Skeletal muscle tissue (tissue), 4 donors: Measurements from ENCODE around the gene CACNA1G. TPM values are rescaled to one million over a fixed set of nuclear protein-coding genes. Genes with fewer than 3 reads are reported as not detected.
A peak's percentile ranks its signal among the peaks of the same experiment; 100 is the strongest.

Experiments used
- H3K27ac ChIP-seq: one replicate; pipeline ENCODE4 v1.7.0; 2013; ENCODE audit warnings: mild to moderate bottlenecking, low read depth, low read length, inconsistent platforms
- H3K27me3 ChIP-seq, 3 donors: one replicate each; pipeline ENCODE4 v1.7.0; 2013; ENCODE audit warnings: low read length in 3 of 3; ENCODE audit not compliant: control insufficient read depth in 3 of 3, insufficient read depth in 3 of 3
- H3K36me3 ChIP-seq, 3 donors: one replicate each; pipeline ENCODE4 v1.7.0; 2013; ENCODE audit warnings: low read length in 3 of 3; ENCODE audit not compliant: control insufficient read depth in 3 of 3, insufficient read depth in 3 of 3
- H3K4me1 ChIP-seq, 3 donors: one replicate each; pipeline ENCODE4 v1.7.0; 2013; ENCODE audit warnings: low read length in 3 of 3, mild to moderate bottlenecking in 3 of 3; ENCODE audit not compliant: control insufficient read depth in 3 of 3, insufficient read depth in 3 of 3
- H3K4me3 ChIP-seq, 3 donors: one replicate each; pipeline ENCODE4 v1.7.0; 2013; ENCODE audit warnings: low read length in 3 of 3
- H3K9ac ChIP-seq, 3 donors: one replicate each; pipeline ENCODE4 v1.7.0; 2013; ENCODE audit warnings: low read length in 3 of 3, mild to moderate bottlenecking in 3 of 3, moderate library complexity in 2 of 3, low read depth in 1 of 3
- H3K9me3 ChIP-seq, 3 donors: one replicate each; pipeline ENCODE4 v1.7.0; 2013; ENCODE audit warnings: low read length in 3 of 3; ENCODE audit not compliant: control insufficient read depth in 3 of 3
- total RNA-seq: library from RNA; depleted of rRNA; stranded (reverse); fragments of >200 nt; gene quantifications from one replicate; pipeline ENCODE4 v1.2.3, GENCODE V29; 2014
- donor health status: Osteomylitis.

CACNA1G gene
- total RNA-seq, 1 donor from 2014 or later = 3.7 TPM

DNA sequence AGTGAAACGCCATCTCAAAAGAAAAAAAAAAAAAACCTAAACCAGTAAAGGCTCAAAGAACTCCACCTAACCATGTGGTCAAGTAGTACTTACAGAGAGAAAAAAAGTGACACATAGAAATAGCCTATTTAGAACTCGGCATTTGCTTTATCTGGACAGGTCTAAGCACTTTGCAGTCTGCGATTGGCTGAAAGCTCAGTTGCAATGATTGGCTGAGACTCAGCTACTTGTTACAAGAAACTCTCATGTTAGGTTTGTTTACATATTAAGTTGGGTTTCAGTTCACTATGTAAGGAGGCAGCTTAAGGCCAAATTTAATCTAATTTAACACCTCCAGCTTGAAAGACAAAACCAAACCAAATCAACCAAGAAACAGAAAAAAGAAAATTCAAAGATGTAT is 93.2 kb downstream of the CACNA1G start:
- Histone ChIP-seq H3K27me3 (no peaks in the 10 kb centered on the region), H3K9ac (no peak overlapping the region), H3K9me3 (no peaks in the 10 kb centered on the region), H3K4me1 (no peaks in the 10 kb centered on the region), H3K36me3 (no peaks in the 10 kb centered on the region), H3K4me3 (no peak overlapping the region), H3K27ac (no peak overlapping the region)

DNA sequence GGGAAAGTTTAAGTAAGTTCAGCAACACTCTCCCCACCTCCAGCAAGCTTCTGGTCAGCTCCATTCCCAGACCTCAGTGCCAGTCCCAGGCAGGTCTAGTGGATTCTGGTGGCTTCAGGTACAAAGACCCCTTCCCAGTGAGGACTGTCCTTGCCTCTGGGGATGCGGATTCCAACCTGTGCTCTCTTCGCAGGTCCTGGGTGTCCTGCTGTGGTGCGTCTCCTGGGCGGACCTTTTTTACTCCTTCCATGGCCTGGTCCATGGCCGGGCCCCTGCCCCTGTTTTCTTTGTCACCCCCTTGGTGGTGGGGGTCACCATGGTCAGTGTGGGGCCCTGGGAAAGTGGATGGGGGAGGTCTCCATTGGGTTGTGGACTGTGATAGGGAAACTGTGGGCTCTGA is 96.0 kb downstream of the CACNA1G start:
- H3K9ac ChIP-seq = no peak overlapping the region
- no peaks in the 10 kb centered on the region for H3K27me3 ChIP-seq
- H3K4me3 ChIP-seq = no peak overlapping the region
- H3K36me3 ChIP-seq = no peaks in the 10 kb centered on the region
- H3K9me3 ChIP-seq = no peaks in the 10 kb centered on the region
- peaks cover 14 to 16% (median 16%) of the 10 kb centered on the region in 3 donors for H3K4me1 ChIP-seq
- H3K27ac ChIP-seq = no peak overlapping the region

GRCh38 chr17:50657054-50657453 is 96.5 kb downstream of the CACNA1G start:
- no peaks in the 10 kb centered on the region for H3K27me3 ChIP-seq
- H3K4me3 ChIP-seq = no peak overlapping the region
- no peak overlapping the region for H3K27ac ChIP-seq
- peaks cover 19 to 22% (median 22%) of the 10 kb centered on the region in 3 donors for H3K4me1 ChIP-seq
- no peaks in the 10 kb centered on the region for H3K9me3 ChIP-seq
- no peaks in the 10 kb centered on the region for H3K36me3 ChIP-seq
- no peak overlapping the region for H3K9ac ChIP-seq

- Histone ChIP-seq H3K4me3 (no peak overlapping the region), H3K36me3 (no peaks in the 10 kb centered on the region), H3K9me3 (no peaks in the 10 kb centered on the region), H3K9ac (no peak overlapping the region), H3K27me3 (no peaks in the 10 kb centered on the region), H3K27ac (no peak overlapping the region), H3K4me1 (peaks cover 20 to 23% (median 22%) of the 10 kb centered on the region in 3 donors)
Measured at GRCh38 chr17:50657627-50658026, 97.1 kb downstream of the CACNA1G start.

DNA sequence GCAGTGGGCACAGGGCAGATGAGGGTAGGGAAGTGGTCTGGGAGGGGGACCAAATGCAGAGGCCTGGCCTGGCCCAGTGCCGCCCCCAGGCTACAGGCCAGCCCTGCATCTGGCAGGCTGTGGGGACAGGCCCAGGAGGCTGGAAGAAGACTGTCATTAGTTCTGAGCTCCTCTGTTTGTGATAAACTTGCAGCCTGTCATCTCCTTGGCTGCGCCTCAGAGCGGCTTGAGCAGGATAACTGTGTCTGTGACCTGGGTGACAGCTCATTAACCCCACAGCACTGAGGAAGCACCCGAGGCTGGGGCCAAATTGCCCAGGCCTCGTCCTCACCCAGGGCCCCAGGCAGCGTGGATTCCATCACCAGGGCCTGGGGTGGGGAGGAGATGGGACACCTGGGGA is 98.1 kb downstream of the CACNA1G start:
- Histone ChIP-seq H3K36me3 (no peaks in the 10 kb centered on the region), H3K9ac (no peak overlapping the region), H3K4me1 (peaks cover 20 to 23% (median 22%) of the 10 kb centered on the region in 3 donors), H3K27ac (no peak overlapping the region), H3K27me3 (no peaks in the 10 kb centered on the region), H3K9me3 (no peaks in the 10 kb centered on the region), H3K4me3 (no peak overlapping the region)

GRCh38 chr17:50659179-50659578 is 98.7 kb downstream of the CACNA1G start:
- no peaks in the 10 kb centered on the region for H3K9me3 ChIP-seq
- H3K36me3 ChIP-seq = no peaks in the 10 kb centered on the region
- H3K4me3 ChIP-seq = no peak overlapping the region
- H3K4me1 ChIP-seq = peaks cover 20 to 23% (median 22%) of the 10 kb centered on the region in 3 donors
- no peaks in the 10 kb centered on the region for H3K27me3 ChIP-seq
- H3K27ac ChIP-seq = no peak overlapping the region
- H3K9ac ChIP-seq = no peak overlapping the region

GRCh38 chr17:50660042-50660886 is 99.7 kb downstream of the CACNA1G start:
- H3K27me3 ChIP-seq = no peaks in the 10 kb centered on the region
- H3K36me3 ChIP-seq = no peaks in the 10 kb centered on the region
- H3K9ac ChIP-seq = peak overlapping the region in 2 of 3 donors; percentile 25 to 33
- H3K27ac ChIP-seq = no peak overlapping the region
- peaks cover 20 to 23% (median 22%) of the 10 kb centered on the region in 3 donors for H3K4me1 ChIP-seq
- no peaks in the 10 kb centered on the region for H3K9me3 ChIP-seq
- H3K4me3 ChIP-seq = no peak overlapping the region

- Histone ChIP-seq H3K9ac (peak overlapping the region in 2 of 3 donors; percentile 25 to 33), H3K27me3 (no peaks in the 10 kb centered on the region), H3K27ac (no peak overlapping the region), H3K9me3 (no peaks in the 10 kb centered on the region), H3K36me3 (no peaks in the 10 kb centered on the region), H3K4me1 (peaks cover 20 to 23% (median 22%) of the 10 kb centered on the region in 3 donors), H3K4me3 (no peak overlapping the region)
Measured at GRCh38 chr17:50660887-50661345, 100.4 kb downstream of the CACNA1G start.

DNA sequence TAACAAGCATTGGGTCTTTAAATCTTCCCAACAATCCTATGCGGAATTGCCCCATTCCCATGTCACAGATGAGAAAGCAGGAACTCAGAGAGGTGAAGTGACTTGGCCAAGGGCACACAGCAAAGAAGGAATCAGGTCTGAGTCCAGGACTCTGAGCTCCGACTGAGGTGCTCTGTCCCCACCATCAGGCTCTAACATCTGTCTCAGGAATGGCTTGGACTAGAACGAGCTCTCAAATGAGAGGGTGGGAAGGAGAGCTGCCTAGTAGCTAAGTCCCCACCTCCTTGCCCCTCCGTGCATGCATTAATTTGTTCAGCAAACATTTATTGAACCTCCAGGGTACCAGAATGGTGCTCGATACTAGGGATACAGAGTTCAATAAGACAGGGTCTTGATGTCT is 100.8 kb downstream of the CACNA1G start:
- Histone ChIP-seq H3K36me3 (no peaks in the 10 kb centered on the region), H3K9ac (peak overlapping the region in 1 of 3 donors; percentile 54), H3K27ac (no peak overlapping the region), H3K4me1 (peaks cover 20 to 23% (median 22%) of the 10 kb centered on the region in 3 donors), H3K4me3 (no peak overlapping the region), H3K9me3 (no peaks in the 10 kb centered on the region), H3K27me3 (no peaks in the 10 kb centered on the region)

DNA sequence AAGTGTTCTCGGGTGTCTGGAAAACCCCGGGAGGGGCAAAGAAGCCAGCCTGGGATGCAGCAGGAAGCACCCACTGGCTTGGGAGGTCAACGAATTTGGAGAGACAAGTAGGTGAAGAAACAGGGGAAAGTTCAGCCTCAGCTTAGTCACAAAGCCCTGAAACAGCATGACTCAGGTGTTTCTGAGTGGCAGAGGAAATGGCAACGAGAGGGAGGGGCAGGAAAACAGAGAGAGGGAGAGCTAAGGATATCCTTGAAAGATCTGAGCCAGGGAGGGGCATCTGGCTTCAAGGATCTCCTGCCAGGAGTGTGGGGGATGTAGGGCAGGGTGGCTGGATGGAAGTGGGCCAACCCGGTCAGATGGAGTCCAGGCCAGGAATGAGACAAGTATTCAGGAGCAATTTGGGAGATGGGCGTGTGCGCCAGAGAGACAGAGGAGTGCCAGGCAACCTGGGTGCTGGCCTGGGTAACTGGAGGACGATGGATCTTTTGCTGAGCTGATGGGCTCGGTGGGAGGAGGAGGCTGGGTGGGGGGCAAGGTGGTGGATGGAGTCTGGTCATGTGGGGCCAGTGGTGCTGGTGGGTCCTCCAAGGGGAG is 101.4 kb downstream of the CACNA1G start:
- Histone ChIP-seq H3K9ac (peak overlapping the region in 2 of 3 donors; percentile 10 to 33), H3K27ac (no peak overlapping the region)

More for the DNA sequence above, 101.4 kb downstream of the CACNA1G start:
- Histone ChIP-seq H3K9me3 (no peaks in the 10 kb centered on the region), H3K36me3 (no peaks in the 10 kb centered on the region), H3K27me3 (no peaks in the 10 kb centered on the region), H3K4me1 (peaks cover 20 to 23% (median 22%) of the 10 kb centered on the region in 3 donors), H3K4me3 (no peak overlapping the region)
